Activated CD4-positive, alpha-beta memory T cell treated with anti-CD3 and anti-CD28 coated beads for 36 hours (primary cell): Measurements from ENCODE around the gene ATP1A3. TPM values are rescaled to one million over a fixed set of nuclear protein-coding genes. Genes with fewer than 3 reads are reported as not detected.
"Not testable (repeated sequence)": the region's sequence is repeated elsewhere in the genome, so short reads cannot be mapped to it uniquely, and the experiment has no call there.

Source experiments
- CTCF ChIA-PET: fragments of 350-600 bp; sonication (Branson Sonifier 250); formaldehyde crosslinking; loops from one replicate; lab custom pipeline; 2021; ENCODE audit warnings: antibody characterized with exemption, inconsistent platforms; lab: Charles Lee
- POLR2A ChIA-PET: fragments of 350-600 bp; sonication (Branson Sonifier 250); formaldehyde crosslinking; loops from one replicate; lab custom pipeline; 2021; ENCODE audit warnings: antibody characterized with exemption; lab: Charles Lee
- DNase-seq: peaks from one replicate; pipeline ENCODE4 v3.0.0-alpha.2; 2020
- H3K27ac Mint-ChIP-seq: one replicate; pipeline ENCODE4 v1.8.0; 2021; ENCODE audit warnings: mixed read lengths
- H3K27me3 Mint-ChIP-seq: one replicate; pipeline ENCODE4 v1.8.0; 2021; ENCODE audit warnings: mixed read lengths
- H3K36me3 Mint-ChIP-seq: one replicate; pipeline ENCODE4 v1.8.0; 2021; ENCODE audit warnings: mixed read lengths
- H3K4me1 Mint-ChIP-seq: one replicate; pipeline ENCODE4 v1.8.0; 2021; ENCODE audit warnings: low read depth, mixed read lengths
- H3K4me3 Mint-ChIP-seq: one replicate; pipeline ENCODE4 v1.8.0; 2021; ENCODE audit warnings: mild to moderate bottlenecking, mixed read lengths
- H3K9me3 Mint-ChIP-seq: one replicate; pipeline ENCODE4 v1.8.0; 2021; ENCODE audit warnings: mixed read lengths
- intact Hi-C: fragments of 100-400 bp; cut with micrococcal nuclease; formaldehyde crosslinking; loops from one replicate; pipeline ENCODE4 v1.15.1; 2023
- total RNA-seq, 2 experiments: library from RNA; stranded (reverse); gene quantifications; one replicate each; pipeline ENCODE4 v1.2.3, GENCODE V29; 2021

The ATP1A3 gene
- total RNA-seq, 2 experiments from 2014 or later, result 0.64 to 0.85 TPM

DNA sequence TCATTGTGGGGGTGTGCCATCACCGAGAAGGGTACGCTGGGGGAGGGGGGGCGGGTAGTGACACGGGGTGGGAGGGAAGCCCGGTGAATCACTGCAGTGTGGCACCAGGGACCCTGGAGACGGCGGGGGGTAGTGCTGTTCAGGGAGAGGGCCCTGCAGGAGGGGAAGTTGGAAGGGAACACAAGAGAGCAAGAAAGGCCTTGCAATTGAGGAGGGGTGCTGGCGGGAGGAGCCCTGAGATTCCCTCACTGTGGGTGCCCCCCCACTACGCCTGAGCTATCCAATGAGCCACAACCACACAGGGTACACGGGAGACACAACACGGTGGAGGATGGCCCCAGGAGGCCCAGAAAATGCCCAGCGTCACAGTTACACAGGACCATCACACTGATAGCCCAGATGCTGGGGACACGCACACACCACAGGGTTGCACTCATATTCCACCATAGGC lies 516 bp upstream of the ATP1A3 start:
- no peak for DNase-seq
- no peaks in the 10 kb centered on the region for H3K9me3 Mint-ChIP-seq
- H3K4me1 Mint-ChIP-seq, result peaks cover 22% of the 10 kb centered on the region
- ChIA-PET CTCF (interaction anchor here (1.7 kb wide), 1 partner anchor 40 kb away, joined by 6 read pairs; no protein-coding TSS in a partner anchor), POLR2A (no interaction called here)
- intact Hi-C loops, result no loop called here
- H3K36me3 Mint-ChIP-seq, result no peaks in the 10 kb centered on the region
- no peak overlapping the region for H3K27ac Mint-ChIP-seq
- peaks cover 38% of the 10 kb centered on the region for H3K27me3 Mint-ChIP-seq
- no peak overlapping the region for H3K4me3 Mint-ChIP-seq

GRCh38 chr19:41991925-41992569 lies 2.0 kb downstream of the ATP1A3 start:
- H3K36me3 Mint-ChIP-seq, H3K4me3 Mint-ChIP-seq, H3K27ac Mint-ChIP-seq, CTCF ChIA-PET, H3K9me3 Mint-ChIP-seq, intact Hi-C loops, DNase-seq, POLR2A ChIA-PET: not testable (repeated sequence)
- Mint-ChIP-seq H3K4me1 (peaks cover 12% of the 10 kb centered on the region), H3K27me3 (peaks cover 25% of the 10 kb centered on the region)

GRCh38 chr19:41991025-41991424 lies 3.0 kb downstream of the ATP1A3 start:
- H3K4me1 Mint-ChIP-seq, result peaks cover 9% of the 10 kb centered on the region
- H3K36me3 Mint-ChIP-seq, result no peaks in the 10 kb centered on the region
- H3K9me3 Mint-ChIP-seq, result no peaks in the 10 kb centered on the region
- CTCF ChIA-PET, result no interaction called here
- no peak overlapping the region for H3K4me3 Mint-ChIP-seq
- DNase-seq, result no peak
- H3K27me3 Mint-ChIP-seq, result peaks cover 16% of the 10 kb centered on the region
- POLR2A ChIA-PET, result no interaction called here
- intact Hi-C loops, result no loop called here
- H3K27ac Mint-ChIP-seq, result no peak overlapping the region

DNA sequence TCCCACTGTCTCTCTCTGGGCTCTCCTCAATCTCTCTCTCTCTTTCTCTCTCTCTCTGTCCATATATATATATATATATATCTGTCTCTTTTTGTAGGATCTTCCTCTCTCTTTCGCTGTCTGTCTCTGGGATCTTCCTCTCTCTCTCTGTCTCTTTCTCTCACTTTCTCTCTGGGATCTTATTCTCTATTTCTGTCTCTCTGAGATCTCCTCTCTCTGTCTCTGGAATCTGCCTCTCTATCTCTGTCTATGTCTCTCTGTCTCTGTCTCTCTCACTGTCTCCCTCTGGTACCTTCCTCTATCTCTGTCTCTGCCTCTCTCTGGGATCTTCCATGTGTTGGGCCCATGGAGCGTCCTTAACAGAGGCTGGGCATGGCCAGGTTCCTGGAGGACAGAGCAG lies 3.4 kb downstream of the ATP1A3 start:
- Mint-ChIP-seq H3K27me3 (peaks cover 13% of the 10 kb centered on the region), H3K4me3 (no peak overlapping the region), H3K9me3 (no peaks in the 10 kb centered on the region), H3K36me3 (no peaks in the 10 kb centered on the region), H3K4me1 (peaks cover 9% of the 10 kb centered on the region), H3K27ac (no peak overlapping the region)
- intact Hi-C loops, result no loop called here
- ChIA-PET POLR2A (no interaction called here), CTCF (no interaction called here)
- no peak for DNase-seq

GRCh38 chr19:41990028-41990427 lies 4.0 kb downstream of the ATP1A3 start:
- no peak overlapping the region for H3K4me3 Mint-ChIP-seq
- H3K36me3 Mint-ChIP-seq, result no peaks in the 10 kb centered on the region
- H3K9me3 Mint-ChIP-seq, result no peaks in the 10 kb centered on the region
- intact Hi-C loops, result no loop called here
- H3K4me1 Mint-ChIP-seq, result peaks cover 8% of the 10 kb centered on the region
- peaks cover 7% of the 10 kb centered on the region for H3K27me3 Mint-ChIP-seq
- no peak overlapping the region for H3K27ac Mint-ChIP-seq
- CTCF ChIA-PET, result no interaction called here
- POLR2A ChIA-PET, result no interaction called here
- DNase-seq, result no peak

DNA sequence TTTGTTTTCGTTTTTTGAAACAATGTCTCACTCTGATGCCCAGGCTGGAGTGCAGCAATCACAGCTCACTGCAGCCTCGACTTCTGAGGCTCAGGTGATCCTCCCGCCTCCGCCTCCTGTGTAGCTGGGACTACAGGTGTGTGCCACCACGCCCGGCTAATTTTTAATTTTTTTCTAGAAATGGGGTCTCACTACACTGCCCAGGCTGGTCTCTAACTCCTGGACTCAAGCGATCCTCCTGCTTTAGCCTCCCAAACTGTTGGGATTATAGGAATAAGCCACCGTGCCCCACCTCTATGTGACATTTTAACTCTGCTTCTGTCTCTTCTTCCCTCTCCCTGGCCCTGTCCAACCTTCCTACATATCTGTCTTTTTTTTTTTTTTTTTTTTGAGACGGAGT lies 5.1 kb downstream of the ATP1A3 start:
- peaks cover 6% of the 10 kb centered on the region for H3K4me1 Mint-ChIP-seq
- no peak overlapping the region for H3K27ac Mint-ChIP-seq
- DNase-seq, result no peak
- CTCF ChIA-PET, result no interaction called here
- POLR2A ChIA-PET, result interaction anchor here (0.6 kb wide), 1 partner anchor 19 kb away, joined by 3 read pairs; no protein-coding TSS in a partner anchor
- no peaks in the 10 kb centered on the region for H3K36me3 Mint-ChIP-seq
- H3K27me3 Mint-ChIP-seq, result peaks cover 3% of the 10 kb centered on the region
- H3K9me3 Mint-ChIP-seq, result no peaks in the 10 kb centered on the region
- intact Hi-C loops, result no loop called here
- H3K4me3 Mint-ChIP-seq, result no peak overlapping the region

- no peaks in the 10 kb centered on the region for H3K27me3 Mint-ChIP-seq
- H3K36me3 Mint-ChIP-seq, result no peaks in the 10 kb centered on the region
- intact Hi-C loops, result no loop called here
- ChIA-PET POLR2A (no interaction called here), CTCF (no interaction called here)
- H3K4me1 Mint-ChIP-seq, result no peaks in the 10 kb centered on the region
- H3K4me3 Mint-ChIP-seq, result no peak overlapping the region
- no peak for DNase-seq
- H3K9me3 Mint-ChIP-seq, result no peaks in the 10 kb centered on the region
- H3K27ac Mint-ChIP-seq, result no peak overlapping the region
These were observed 6.7 kb downstream of the ATP1A3 start for GRCh38 chr19:41987141-41987860.

- Mint-ChIP-seq H3K27ac (no peak overlapping the region), H3K27me3 (no peaks in the 10 kb centered on the region), H3K36me3 (no peaks in the 10 kb centered on the region), H3K9me3 (no peaks in the 10 kb centered on the region), H3K4me1 (no peaks in the 10 kb centered on the region), H3K4me3 (no peak overlapping the region)
- CTCF ChIA-PET, result no interaction called here
- no peak for DNase-seq
- intact Hi-C loops, result no loop called here
- POLR2A ChIA-PET, result no interaction called here
These were observed 9.1 kb downstream of the ATP1A3 start for GRCh38 chr19:41984961-41985360.

GRCh38 chr19:41981724-41982123 lies 12.3 kb downstream of the ATP1A3 start:
- intact Hi-C loops, result no loop called here
- Mint-ChIP-seq H3K4me1 (no peaks in the 10 kb centered on the region), H3K9me3 (no peaks in the 10 kb centered on the region), H3K4me3 (no peak overlapping the region), H3K27me3 (no peaks in the 10 kb centered on the region), H3K27ac (no peak overlapping the region), H3K36me3 (no peaks in the 10 kb centered on the region)
- no peak for DNase-seq
- CTCF ChIA-PET, result no interaction called here
- POLR2A ChIA-PET, result no interaction called here

DNA sequence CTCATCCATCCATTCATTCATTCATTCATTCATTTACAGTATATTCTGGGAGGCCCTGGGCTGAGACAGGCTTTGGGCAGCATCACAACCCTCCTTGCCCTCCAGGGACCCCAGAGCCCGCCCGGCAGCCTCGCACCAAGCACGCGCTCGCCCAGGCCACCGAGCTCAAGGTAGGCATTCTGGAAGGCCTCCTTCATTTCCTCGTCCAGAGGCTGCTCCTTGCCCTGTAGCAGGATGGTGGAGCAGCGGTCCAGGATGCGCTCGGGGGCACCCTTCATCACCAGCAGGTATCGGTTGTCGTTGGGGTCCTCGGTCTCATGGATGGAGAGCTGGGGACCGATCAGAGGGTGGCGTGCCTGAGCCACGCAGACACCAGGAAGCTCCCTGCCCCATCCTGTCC lies 15.6 kb downstream of the ATP1A3 start:
- CTCF ChIA-PET, result no interaction called here
- H3K27me3 Mint-ChIP-seq, result no peaks in the 10 kb centered on the region
- POLR2A ChIA-PET, result no interaction called here
- intact Hi-C loops, result no loop called here
- H3K4me3 Mint-ChIP-seq, result no peak overlapping the region
- H3K27ac Mint-ChIP-seq, result no peak overlapping the region
- H3K9me3 Mint-ChIP-seq, result no peaks in the 10 kb centered on the region
- no peak for DNase-seq
- no peaks in the 10 kb centered on the region for H3K36me3 Mint-ChIP-seq
- H3K4me1 Mint-ChIP-seq, result no peaks in the 10 kb centered on the region

GRCh38 chr19:41977916-41978315 lies 16.1 kb downstream of the ATP1A3 start:
- no peak overlapping the region for H3K27ac Mint-ChIP-seq
- H3K4me3 Mint-ChIP-seq, result no peak overlapping the region
- POLR2A ChIA-PET, result no interaction called here
- no peaks in the 10 kb centered on the region for H3K36me3 Mint-ChIP-seq
- CTCF ChIA-PET, result interaction anchor here (0.6 kb wide), 1 partner anchor 442 kb away, joined by 3 read pairs; no protein-coding TSS in a partner anchor
- H3K4me1 Mint-ChIP-seq, result no peaks in the 10 kb centered on the region
- no peaks in the 10 kb centered on the region for H3K27me3 Mint-ChIP-seq
- DNase-seq, result no peak
- H3K9me3 Mint-ChIP-seq, result no peaks in the 10 kb centered on the region
- intact Hi-C loops, result no loop called here

DNA sequence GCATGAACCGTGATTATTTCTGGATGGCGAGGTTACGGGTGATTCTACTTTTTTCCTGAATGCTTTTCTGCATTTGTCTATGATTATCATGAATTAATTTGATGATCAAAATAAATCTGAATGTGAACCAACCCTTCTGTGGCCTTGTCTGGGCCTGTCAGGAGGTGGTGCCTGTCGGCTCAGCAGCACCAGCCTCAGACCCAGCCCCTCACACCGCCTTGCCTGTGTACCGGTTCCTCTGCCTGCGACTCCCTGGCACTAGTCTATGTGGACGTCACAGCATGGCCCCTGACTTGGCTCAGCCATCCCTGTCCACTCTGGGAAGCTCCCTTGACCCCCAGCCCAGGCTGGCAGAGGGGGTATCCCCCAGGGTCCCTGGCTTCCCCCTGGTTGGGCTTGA lies 19.4 kb downstream of the ATP1A3 start:
- CTCF ChIA-PET, result interaction anchor here (0.6 kb wide), 1 partner anchor 387 kb away, joined by 3 read pairs; no protein-coding TSS in a partner anchor
- intact Hi-C loops, result no loop called here
- no peak overlapping the region for H3K4me3 Mint-ChIP-seq
- no peak for DNase-seq
- H3K27me3 Mint-ChIP-seq, result no peaks in the 10 kb centered on the region
- H3K36me3 Mint-ChIP-seq, result no peaks in the 10 kb centered on the region
- H3K27ac Mint-ChIP-seq, result no peak overlapping the region
- POLR2A ChIA-PET, result no interaction called here
- no peaks in the 10 kb centered on the region for H3K4me1 Mint-ChIP-seq
- no peaks in the 10 kb centered on the region for H3K9me3 Mint-ChIP-seq

DNA sequence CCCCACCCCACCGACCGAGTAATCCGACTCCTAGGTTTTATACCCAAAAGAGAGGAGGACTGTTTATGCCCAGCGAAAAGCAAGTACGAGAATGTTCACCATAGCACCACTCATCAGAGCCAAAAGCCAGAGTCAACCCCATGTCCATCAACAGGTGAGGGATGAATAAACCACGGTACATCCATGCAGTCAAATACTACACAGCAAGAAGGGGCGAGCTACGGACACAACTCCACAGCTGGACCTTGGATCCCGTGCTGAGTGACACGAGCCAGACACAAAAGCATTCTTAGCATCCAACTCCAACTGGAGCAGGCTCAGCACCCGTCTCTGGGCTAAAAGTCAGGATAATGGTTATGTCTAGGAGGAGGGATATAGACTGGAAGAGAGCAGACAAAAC lies 22.7 kb downstream of the ATP1A3 start:
- H3K36me3 Mint-ChIP-seq, result no peaks in the 10 kb centered on the region
- POLR2A ChIA-PET, result no interaction called here
- intact Hi-C loops, result no loop called here
- H3K27me3 Mint-ChIP-seq, result no peaks in the 10 kb centered on the region
- H3K27ac Mint-ChIP-seq, result no peak overlapping the region
- no peak overlapping the region for H3K4me3 Mint-ChIP-seq
- H3K9me3 Mint-ChIP-seq, result no peaks in the 10 kb centered on the region
- DNase-seq, result no peak
- no peaks in the 10 kb centered on the region for H3K4me1 Mint-ChIP-seq
- CTCF ChIA-PET, result no interaction called here
